OCI-LY1 (cell line): ENCODE measurements around the gene TRAF3IP3.

Source experiments
- H2AFZ ChIP-seq: fragments of 200-600 bp; sonication (generic), shearing (Covaris generic); 2 replicates; pipeline ENCODE4 v1.6.0; 2014; ENCODE audit warnings: antibody characterized with exemption, mild to moderate bottlenecking, low read length
- H3F3A ChIP-seq: fragments of 200-600 bp; sonication (generic), shearing (Covaris generic); 2 replicates; pipeline ENCODE4 v1.6.0; 2014; ENCODE audit warnings: mild to moderate bottlenecking, antibody characterized with exemption, low read length, moderate library complexity; ENCODE audit not compliant: insufficient read depth
- H3K27ac ChIP-seq: fragments of 200-600 bp; sonication (generic); 2 replicates; pipeline ENCODE4 v1.5.1; 2014; ENCODE audit warnings: low read length, mixed run types, mild to moderate bottlenecking, low read depth; ENCODE audit not compliant: poor library complexity, severe bottlenecking
- H3K27me3 ChIP-seq: fragments of 200-600 bp; sonication (generic); 2 replicates; pipeline ENCODE4 v1.6.0; 2014; ENCODE audit warnings: antibody characterized with exemption, mild to moderate bottlenecking, low read length, moderate library complexity; ENCODE audit not compliant: insufficient read depth
- H3K36me3 ChIP-seq: fragments of 200-600 bp; sonication (generic); 2 replicates; pipeline ENCODE4 v1.6.1; 2014; ENCODE audit warnings: mild to moderate bottlenecking, antibody characterized with exemption, low read length, moderate library complexity, mixed read lengths; ENCODE audit not compliant: insufficient read depth
- H3K4me1 ChIP-seq: fragments of 200-600 bp; sonication (generic); 2 replicates; pipeline ENCODE4 v1.5.1; 2014; ENCODE audit warnings: mild to moderate bottlenecking, low read length, moderate library complexity; ENCODE audit not compliant: insufficient read depth, severe bottlenecking
- H3K4me2 ChIP-seq: fragments of 200-600 bp; sonication (generic), shearing (Covaris generic); 2 replicates; pipeline ENCODE4 v1.6.1; 2014; ENCODE audit warnings: low read length
- H3K4me3 ChIP-seq: fragments of 200-600 bp; sonication (generic); 2 replicates; pipeline ENCODE4 v1.5.1; 2014; ENCODE audit warnings: low read length, low read depth, mild to moderate bottlenecking, mixed read lengths; ENCODE audit not compliant: poor library complexity, severe bottlenecking
- H3K79me2 ChIP-seq: fragments of 200-600 bp; shearing (Covaris generic); 2 replicates; pipeline ENCODE4 v1.6.1; 2016; ENCODE audit warnings: mixed run types, low read length, mixed read lengths; ENCODE audit not compliant: insufficient read depth
- H3K9ac ChIP-seq: fragments of 200-600 bp; sonication (generic), shearing (Covaris generic); 2 replicates; pipeline ENCODE4 v1.6.1; 2014; ENCODE audit warnings: mild to moderate bottlenecking, low read length, mixed read lengths
- H3K9me2 ChIP-seq: fragments of 200-600 bp; sonication (generic), shearing (Covaris generic); 2 replicates; pipeline ENCODE4 v1.6.1; 2014; ENCODE audit warnings: low read depth, mild to moderate bottlenecking, low read length, mixed read lengths
- H3K9me3 ChIP-seq: fragments of 200-600 bp; shearing (Covaris generic); 2 replicates; pipeline ENCODE4 v1.6.1; 2014; ENCODE audit warnings: low read length, mixed read lengths
- H4K20me1 ChIP-seq: fragments of 200-600 bp; sonication (generic), shearing (Covaris generic); 2 replicates; pipeline ENCODE4 v1.6.0; 2016; ENCODE audit warnings: mild to moderate bottlenecking, low read length; ENCODE audit not compliant: insufficient read depth
- EZH2 ChIP-seq: fragments of 200-600 bp; sonication (generic), shearing (Covaris generic); IDR thresholded peaks from 2 replicates; pipeline ENCODE4 v1.8.0; 2017; ENCODE audit warnings: borderline replicate concordance, mixed run types, mild to moderate bottlenecking, antibody characterized with exemption, low read length, moderate library complexity, mixed read lengths
- TF ChIP-seq, protein P1 (sequence below): fragments of 200-600 bp; sonication (generic), shearing (Covaris generic); IDR thresholded peaks from 2 replicates; pipeline ENCODE4 v1.5.1; 2017; ENCODE audit warnings: mild to moderate bottlenecking, antibody characterized with exemption, low read length, moderate library complexity, mixed read lengths

The TRAF3IP3 gene

DNA sequence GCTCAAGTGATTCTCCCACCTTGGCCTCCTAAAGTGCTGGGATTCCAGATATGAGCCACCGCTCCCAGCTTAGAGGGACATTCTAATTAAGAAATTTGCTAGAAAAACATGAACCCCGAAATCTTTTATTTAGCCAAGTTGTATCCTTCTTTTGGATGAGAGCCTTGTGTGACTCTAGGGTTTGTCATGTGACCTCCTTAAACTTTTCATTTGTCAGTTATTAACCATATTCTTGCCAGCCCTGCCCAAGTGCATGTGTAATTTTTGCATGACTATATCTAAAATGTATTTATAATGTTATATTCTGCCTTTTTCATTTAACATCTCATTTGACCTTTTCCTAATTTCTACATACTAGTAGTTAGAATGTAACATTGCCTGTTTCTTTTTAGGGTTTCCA is 73.9 kb downstream of the TRAF3IP3 start:
- Histone ChIP-seq H3K9me2 (no peaks in the 10 kb centered on the region), H3K36me3 (peaks cover 41% of the 10 kb centered on the region), H4K20me1 (no peaks in the 10 kb centered on the region), H3K27me3 (no peaks in the 10 kb centered on the region), H3K9ac (no peak overlapping the region), H3K4me1 (peaks cover 17% of the 10 kb centered on the region), H3K9me3 (no peaks in the 10 kb centered on the region), H3K27ac (no peak overlapping the region), H3K4me3 (no peak overlapping the region), H3K79me2 (peaks cover 13% of the 10 kb centered on the region), H3F3A (no peaks in the 10 kb centered on the region), H2AFZ (no peak overlapping the region), H3K4me2 (no peak overlapping the region; the same call in 1 of the 2 replicates)
- TF ChIP-seq EZH2, result no peak
- TF ChIP-seq, protein P1, sequence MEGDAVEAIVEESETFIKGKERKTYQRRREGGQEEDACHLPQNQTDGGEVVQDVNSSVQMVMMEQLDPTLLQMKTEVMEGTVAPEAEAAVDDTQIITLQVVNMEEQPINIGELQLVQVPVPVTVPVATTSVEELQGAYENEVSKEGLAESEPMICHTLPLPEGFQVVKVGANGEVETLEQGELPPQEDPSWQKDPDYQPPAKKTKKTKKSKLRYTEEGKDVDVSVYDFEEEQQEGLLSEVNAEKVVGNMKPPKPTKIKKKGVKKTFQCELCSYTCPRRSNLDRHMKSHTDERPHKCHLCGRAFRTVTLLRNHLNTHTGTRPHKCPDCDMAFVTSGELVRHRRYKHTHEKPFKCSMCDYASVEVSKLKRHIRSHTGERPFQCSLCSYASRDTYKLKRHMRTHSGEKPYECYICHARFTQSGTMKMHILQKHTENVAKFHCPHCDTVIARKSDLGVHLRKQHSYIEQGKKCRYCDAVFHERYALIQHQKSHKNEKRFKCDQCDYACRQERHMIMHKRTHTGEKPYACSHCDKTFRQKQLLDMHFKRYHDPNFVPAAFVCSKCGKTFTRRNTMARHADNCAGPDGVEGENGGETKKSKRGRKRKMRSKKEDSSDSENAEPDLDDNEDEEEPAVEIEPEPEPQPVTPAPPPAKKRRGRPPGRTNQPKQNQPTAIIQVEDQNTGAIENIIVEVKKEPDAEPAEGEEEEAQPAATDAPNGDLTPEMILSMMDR, result no peak

DNA sequence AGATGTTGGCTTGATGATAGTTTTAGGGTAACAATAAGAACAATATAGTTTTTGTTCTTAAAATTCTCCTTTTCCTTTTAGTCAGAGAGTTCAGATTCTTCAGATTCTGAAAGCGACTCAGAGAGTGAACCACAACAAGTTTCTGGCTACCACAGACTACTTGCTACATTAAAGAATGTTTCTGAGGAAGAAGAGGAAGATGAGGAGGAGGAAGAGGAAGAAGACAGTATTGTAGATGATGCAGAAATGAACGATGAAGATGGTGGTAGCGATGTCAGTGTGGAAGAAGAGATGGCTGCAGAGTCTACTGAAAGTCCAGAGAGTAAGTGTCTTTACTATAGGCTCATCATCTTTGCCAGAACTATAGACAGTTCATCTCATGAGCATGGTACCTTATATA is 74.9 kb downstream of the TRAF3IP3 start:
- H2AFZ ChIP-seq, result no peak overlapping the region
- TF ChIP-seq EZH2, result no peak
- TF ChIP-seq, protein P1, result no peak
- no peak overlapping the region for H3K27ac ChIP-seq
- peaks cover 17% of the 10 kb centered on the region for H3K4me1 ChIP-seq
- H3K4me3 ChIP-seq, result no peak overlapping the region
- no peak overlapping the region for H3K9ac ChIP-seq
- H3K9me2 ChIP-seq, result no peaks in the 10 kb centered on the region
- H4K20me1 ChIP-seq, result no peaks in the 10 kb centered on the region
- no peaks in the 10 kb centered on the region for H3K27me3 ChIP-seq
- H3K4me2 ChIP-seq, result no peak overlapping the region
- H3K9me3 ChIP-seq, result no peaks in the 10 kb centered on the region
- no peaks in the 10 kb centered on the region for H3F3A ChIP-seq
- peaks cover 13% of the 10 kb centered on the region for H3K79me2 ChIP-seq
- H3K36me3 ChIP-seq, result peaks cover 51% of the 10 kb centered on the region

DNA sequence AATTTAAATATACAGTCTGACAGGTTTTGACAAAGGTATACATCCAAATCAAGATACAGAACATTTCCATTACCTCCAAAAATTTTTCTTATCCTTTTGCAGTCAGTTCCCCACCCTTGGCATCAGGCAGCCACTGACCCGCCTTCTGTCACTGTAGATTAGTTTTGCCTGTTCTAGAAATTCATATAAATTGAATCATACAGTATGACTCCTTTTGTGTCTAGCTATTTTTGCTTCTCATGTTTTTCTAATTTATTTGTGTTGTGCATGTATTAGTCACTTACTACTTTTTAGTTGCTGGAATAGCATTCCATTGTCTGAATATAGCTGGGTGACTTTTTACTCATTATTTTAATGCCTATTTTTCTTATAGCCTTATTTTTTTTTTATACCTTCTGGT is 75.8 kb downstream of the TRAF3IP3 start:
- Histone ChIP-seq H3K9me2 (no peaks in the 10 kb centered on the region), H3K9ac (no peak overlapping the region), H3K4me2 (no peak overlapping the region), H3K4me3 (no peak overlapping the region), H3F3A (no peaks in the 10 kb centered on the region), H3K36me3 (peaks cover 60% of the 10 kb centered on the region), H2AFZ (no peak overlapping the region), H3K27ac (no peak overlapping the region), H3K9me3 (no peaks in the 10 kb centered on the region), H3K4me1 (peaks cover 17% of the 10 kb centered on the region), H3K27me3 (no peaks in the 10 kb centered on the region), H4K20me1 (no peaks in the 10 kb centered on the region), H3K79me2 (peaks cover 13% of the 10 kb centered on the region)
- TF ChIP-seq EZH2, result no peak
- TF ChIP-seq, protein P1, result no peak
